ENCODE data around the gene PTP4A1.

PTP4A1 gene

GRCh38 chr6:63556369-63556768 is 15.9 kb upstream of the PTP4A1 start:
- no peak for DNase-seq (ENCODE audit: low read depth)

- DNase-seq (ENCODE audit: low read depth) = no peak
Observed at GRCh38 chr6:63558278-63558677, 14.0 kb upstream of the PTP4A1 start.

- DNase-seq (ENCODE audit: low read depth) = peak; percentile 24
Observed at GRCh38 chr6:63560801-63561287, 11.4 kb upstream of the PTP4A1 start.

- no peak for DNase-seq (ENCODE audit: low read depth)
Observed at GRCh38 chr6:63561288-63561687, 11.0 kb upstream of the PTP4A1 start.

- DNase-seq (ENCODE audit: low read depth) = no peak
Observed at GRCh38 chr6:63563235-63563634, 9.0 kb upstream of the PTP4A1 start.

GRCh38 chr6:63565058-63565726 is 7.1 kb upstream of the PTP4A1 start:
- no peak for DNase-seq (ENCODE audit: low read depth)

GRCh38 chr6:63565727-63566596 is 6.3 kb upstream of the PTP4A1 start:
- DNase-seq (ENCODE audit: low read depth) = no peak

- no peak for DNase-seq (ENCODE audit: low read depth)
Observed at GRCh38 chr6:63567966-63568365, 4.3 kb upstream of the PTP4A1 start.

GRCh38 chr6:63571361-63572043 is 778 bp upstream of the PTP4A1 start:
- peak; percentile 28 for DNase-seq (ENCODE audit: low read depth)

- DNase-seq (ENCODE audit: low read depth) = no peak
Observed at GRCh38 chr6:63572747-63573075, 431 bp downstream of the PTP4A1 start.

- peak; percentile 31 for DNase-seq (ENCODE audit: low read depth)
Observed at GRCh38 chr6:63573076-63573898, 1.0 kb downstream of the PTP4A1 start.

GRCh38 chr6:63573899-63574553 is 1.7 kb downstream of the PTP4A1 start:
- peak; percentile 32 for DNase-seq (ENCODE audit: low read depth)

- DNase-seq (ENCODE audit: low read depth) = no peak
Observed at GRCh38 chr6:63574554-63574900, 2.2 kb downstream of the PTP4A1 start.

GRCh38 chr6:63576147-63576772 is 4.0 kb downstream of the PTP4A1 start:
- DNase-seq (ENCODE audit: low read depth) = no peak

GRCh38 chr6:63576985-63577712 is 4.9 kb downstream of the PTP4A1 start:
- DNase-seq (ENCODE audit: low read depth) = no peak

GRCh38 chr6:63578757-63579156 is 6.5 kb downstream of the PTP4A1 start:
- DNase-seq (ENCODE audit: low read depth) = no peak

- DNase-seq (ENCODE audit: low read depth) = no peak
Observed at GRCh38 chr6:63579937-63580703, 7.8 kb downstream of the PTP4A1 start.

- no peak for DNase-seq (ENCODE audit: low read depth)
Observed at GRCh38 chr6:63580704-63580961, 8.4 kb downstream of the PTP4A1 start.

- no peak for DNase-seq (ENCODE audit: low read depth)
Observed at GRCh38 chr6:63581355-63582013, 9.2 kb downstream of the PTP4A1 start.

Measured in fibroblast of the conjunctiva (primary cell).